Measurements from ENCODE around the gene ARHGEF28. TPM values are rescaled to one million over a fixed set of nuclear protein-coding genes. Genes with fewer than 3 reads are reported as not detected.

Gene ARHGEF28
- total RNA-seq, 1 donor from 2014 or later = 44.9 TPM

DNA sequence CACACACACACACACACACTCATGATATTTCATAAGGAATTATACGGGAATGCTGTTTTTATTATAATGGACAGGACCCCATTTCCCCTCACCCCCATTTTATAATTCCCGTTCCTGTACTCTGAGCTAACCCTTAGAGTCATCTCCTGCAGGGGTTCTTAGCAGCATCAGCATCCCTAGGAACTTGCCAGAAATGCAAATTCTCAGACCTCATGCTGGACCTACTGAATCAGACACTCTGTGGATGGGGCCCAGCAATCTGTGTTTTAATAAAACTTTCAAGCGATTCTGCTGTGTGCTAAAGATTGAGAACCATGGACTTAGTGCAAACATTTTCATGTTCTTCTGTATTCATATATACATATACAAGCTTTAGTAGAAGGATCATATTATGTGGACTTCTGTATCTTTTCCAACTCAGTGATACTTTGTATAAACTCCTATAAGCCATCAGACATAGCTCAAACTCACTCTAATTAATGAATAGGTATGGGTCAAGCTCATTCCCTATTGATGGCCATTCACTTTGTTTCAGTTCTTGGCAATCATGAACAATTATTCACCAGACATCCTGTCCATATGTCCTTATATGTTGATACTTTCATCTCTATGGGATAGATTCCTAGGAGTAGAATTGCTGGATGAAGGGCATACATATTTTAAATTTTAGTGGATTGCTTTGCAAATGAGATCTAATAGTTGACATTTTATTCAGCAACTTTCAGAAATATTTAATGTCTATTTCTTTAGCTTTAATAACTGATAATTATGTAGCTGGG, 65.5 kb downstream of the ARHGEF28 start:
- peaks cover 15% of the 10 kb centered on the region for H3K36me3 Mint-ChIP-seq (ENCODE audit: unreplicated experiment)
- TF ChIP-seq, protein P1, sequence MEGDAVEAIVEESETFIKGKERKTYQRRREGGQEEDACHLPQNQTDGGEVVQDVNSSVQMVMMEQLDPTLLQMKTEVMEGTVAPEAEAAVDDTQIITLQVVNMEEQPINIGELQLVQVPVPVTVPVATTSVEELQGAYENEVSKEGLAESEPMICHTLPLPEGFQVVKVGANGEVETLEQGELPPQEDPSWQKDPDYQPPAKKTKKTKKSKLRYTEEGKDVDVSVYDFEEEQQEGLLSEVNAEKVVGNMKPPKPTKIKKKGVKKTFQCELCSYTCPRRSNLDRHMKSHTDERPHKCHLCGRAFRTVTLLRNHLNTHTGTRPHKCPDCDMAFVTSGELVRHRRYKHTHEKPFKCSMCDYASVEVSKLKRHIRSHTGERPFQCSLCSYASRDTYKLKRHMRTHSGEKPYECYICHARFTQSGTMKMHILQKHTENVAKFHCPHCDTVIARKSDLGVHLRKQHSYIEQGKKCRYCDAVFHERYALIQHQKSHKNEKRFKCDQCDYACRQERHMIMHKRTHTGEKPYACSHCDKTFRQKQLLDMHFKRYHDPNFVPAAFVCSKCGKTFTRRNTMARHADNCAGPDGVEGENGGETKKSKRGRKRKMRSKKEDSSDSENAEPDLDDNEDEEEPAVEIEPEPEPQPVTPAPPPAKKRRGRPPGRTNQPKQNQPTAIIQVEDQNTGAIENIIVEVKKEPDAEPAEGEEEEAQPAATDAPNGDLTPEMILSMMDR (IDR thresholded peaks at IDR 0.05) = no peak
- H3K27ac Mint-ChIP-seq (ENCODE audit: unreplicated experiment) = peak overlapping the region; percentile 79
- no peak overlapping the region for H3K4me3 Mint-ChIP-seq (ENCODE audit: unreplicated experiment)
- DNase-seq (ENCODE audit: extremely low spot score, unreplicated experiment) = no peak
- peaks cover 54% of the 10 kb centered on the region for H3K4me1 Mint-ChIP-seq (ENCODE audit: unreplicated experiment)
- H3K27me3 Mint-ChIP-seq (ENCODE audit: unreplicated experiment) = no peaks in the 10 kb centered on the region
- H3K9me3 Mint-ChIP-seq (ENCODE audit: unreplicated experiment) = no peaks in the 10 kb centered on the region

DNA sequence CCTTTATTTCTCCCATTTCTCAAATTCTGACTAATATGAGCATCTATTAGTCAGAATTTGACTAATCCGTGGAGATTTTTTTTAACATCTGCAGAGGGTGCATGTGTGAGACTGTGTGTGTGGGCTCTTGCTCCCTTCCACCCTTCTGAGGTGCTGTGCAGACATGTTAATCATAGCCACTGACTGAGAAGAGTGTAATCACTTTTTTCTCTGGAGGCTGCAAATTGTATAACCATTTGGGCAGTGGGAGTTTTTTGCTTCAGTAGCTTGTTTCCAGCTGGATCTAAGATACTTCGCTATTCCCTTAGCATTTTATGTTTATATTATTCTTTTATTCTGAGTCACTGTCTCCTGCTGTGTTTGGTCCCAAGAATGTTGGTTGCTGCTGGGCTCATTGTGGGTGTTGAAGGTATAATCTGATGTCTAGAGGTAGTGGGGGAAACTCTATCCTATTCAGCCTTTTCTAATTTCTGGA, 66.2 kb downstream of the ARHGEF28 start:
- Mint-ChIP-seq H3K27me3 (ENCODE audit: unreplicated experiment) (no peaks in the 10 kb centered on the region), H3K36me3 (ENCODE audit: unreplicated experiment) (peaks cover 15% of the 10 kb centered on the region), H3K9me3 (ENCODE audit: unreplicated experiment) (no peaks in the 10 kb centered on the region), H3K4me3 (ENCODE audit: unreplicated experiment) (no peak overlapping the region), H3K4me1 (ENCODE audit: unreplicated experiment) (peaks cover 54% of the 10 kb centered on the region), H3K27ac (ENCODE audit: unreplicated experiment) (peak overlapping the region; percentile 79)
- no peak for DNase-seq (ENCODE audit: extremely low spot score, unreplicated experiment)
- TF ChIP-seq, protein P1 (IDR thresholded peaks at IDR 0.05) = no peak

DNA sequence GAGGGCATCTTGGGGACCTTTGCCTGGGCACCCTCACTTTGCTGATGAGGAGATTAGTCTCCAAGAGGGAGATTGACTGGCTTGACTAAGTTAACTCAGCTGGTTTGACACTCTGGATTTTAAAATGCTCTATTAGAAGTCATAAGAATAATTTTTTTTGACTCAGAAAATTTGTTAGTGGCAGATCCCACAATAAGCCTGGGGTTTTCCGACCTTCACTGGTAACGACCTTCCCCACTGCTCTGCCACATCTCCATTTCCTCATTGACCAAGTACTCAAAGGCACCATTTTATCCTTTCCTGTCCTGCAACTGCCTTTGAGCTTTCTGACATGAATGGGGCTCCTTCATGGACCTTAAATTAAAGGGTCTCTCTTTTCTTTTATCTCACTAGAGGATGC, 67.0 kb downstream of the ARHGEF28 start:
- H3K4me3 Mint-ChIP-seq (ENCODE audit: unreplicated experiment) = no peak overlapping the region
- H3K36me3 Mint-ChIP-seq (ENCODE audit: unreplicated experiment) = peaks cover 18% of the 10 kb centered on the region
- TF ChIP-seq, protein P1 (IDR thresholded peaks at IDR 0.05) = no peak
- H3K27me3 Mint-ChIP-seq (ENCODE audit: unreplicated experiment) = no peaks in the 10 kb centered on the region
- no peaks in the 10 kb centered on the region for H3K9me3 Mint-ChIP-seq (ENCODE audit: unreplicated experiment)
- peaks cover 56% of the 10 kb centered on the region for H3K4me1 Mint-ChIP-seq (ENCODE audit: unreplicated experiment)
- H3K27ac Mint-ChIP-seq (ENCODE audit: unreplicated experiment) = peak overlapping the region; percentile 79
- DNase-seq (ENCODE audit: extremely low spot score, unreplicated experiment) = no peak

DNA sequence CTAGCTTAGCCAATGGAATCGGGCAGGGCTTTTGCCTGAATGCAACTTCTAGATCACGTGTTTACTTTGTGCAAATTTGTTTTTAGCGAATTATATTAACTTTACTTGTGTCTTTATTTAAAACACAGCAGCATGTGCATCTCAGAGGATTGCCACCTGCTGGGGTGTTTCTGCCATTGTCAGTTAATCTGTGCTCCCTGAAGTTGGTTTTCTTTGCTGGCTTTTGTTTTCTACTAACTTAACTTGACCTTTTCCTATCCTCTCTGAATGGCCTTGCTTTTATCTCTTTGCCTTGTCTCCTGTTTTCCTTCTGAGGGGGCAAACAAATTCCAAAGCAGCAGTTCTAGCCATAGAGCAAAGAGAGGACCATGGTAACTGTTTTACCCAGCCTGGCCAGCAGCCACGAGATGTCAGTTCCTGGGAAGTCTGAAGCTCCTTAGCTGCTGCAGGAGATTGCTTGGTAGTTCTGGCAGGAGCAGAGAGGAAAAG, 67.6 kb downstream of the ARHGEF28 start:
- H3K36me3 Mint-ChIP-seq (ENCODE audit: unreplicated experiment) = peaks cover 20% of the 10 kb centered on the region
- H3K27me3 Mint-ChIP-seq (ENCODE audit: unreplicated experiment) = no peaks in the 10 kb centered on the region
- TF ChIP-seq, protein P1 (IDR thresholded peaks at IDR 0.05) = peak; percentile 61
- H3K4me1 Mint-ChIP-seq (ENCODE audit: unreplicated experiment) = peaks cover 56% of the 10 kb centered on the region
- no peak for DNase-seq (ENCODE audit: extremely low spot score, unreplicated experiment)
- H3K9me3 Mint-ChIP-seq (ENCODE audit: unreplicated experiment) = no peaks in the 10 kb centered on the region
- no peak overlapping the region for H3K4me3 Mint-ChIP-seq (ENCODE audit: unreplicated experiment)
- H3K27ac Mint-ChIP-seq (ENCODE audit: unreplicated experiment) = peak overlapping the region; percentile 79

DNA sequence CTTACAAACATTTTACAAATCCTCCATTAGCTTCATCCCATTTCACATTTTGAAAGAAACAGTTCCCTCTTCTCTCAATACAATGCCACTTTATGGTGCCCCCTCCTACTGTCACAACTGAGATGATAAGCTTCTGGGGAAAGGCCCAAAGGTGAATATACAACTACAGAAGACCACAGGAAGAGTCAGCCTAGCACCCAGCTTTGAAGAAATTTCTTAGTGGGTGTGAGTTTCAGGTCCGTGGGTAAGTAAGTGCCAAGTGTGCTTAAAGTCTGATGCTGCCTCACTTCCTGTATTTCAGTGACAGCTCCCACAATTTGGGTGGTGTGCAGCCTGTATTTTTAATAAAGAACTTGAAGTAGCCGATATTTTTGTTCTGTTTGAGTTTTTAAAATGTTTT, 68.1 kb downstream of the ARHGEF28 start:
- H3K27ac Mint-ChIP-seq (ENCODE audit: unreplicated experiment) = peak overlapping the region; percentile 79
- no peaks in the 10 kb centered on the region for H3K9me3 Mint-ChIP-seq (ENCODE audit: unreplicated experiment)
- TF ChIP-seq, protein P1 (IDR thresholded peaks at IDR 0.05) = no peak
- no peaks in the 10 kb centered on the region for H3K27me3 Mint-ChIP-seq (ENCODE audit: unreplicated experiment)
- H3K4me1 Mint-ChIP-seq (ENCODE audit: unreplicated experiment) = peaks cover 56% of the 10 kb centered on the region
- H3K36me3 Mint-ChIP-seq (ENCODE audit: unreplicated experiment) = peaks cover 21% of the 10 kb centered on the region
- no peak for DNase-seq (ENCODE audit: extremely low spot score, unreplicated experiment)
- H3K4me3 Mint-ChIP-seq (ENCODE audit: unreplicated experiment) = no peak overlapping the region

Measured in osteocyte (in vitro differentiated cells).